ENCODE results near the gene TRIOBP. TPM values are rescaled to one million over a fixed set of nuclear protein-coding genes. Genes with fewer than 3 reads are reported as not detected.

Gene TRIOBP
- polyA plus RNA-seq, 1 donor (not counting 4 experiments of a cell fraction or from before 2014, with no cell fraction given), result 22.2 TPM

GRCh38 chr22:37674248-37674647 is 22.6 kb upstream of the TRIOBP start:
- Histone ChIP-seq H3K79me2 (ENCODE audit: control insufficient read depth, insufficient read depth, low read length) (peaks cover 18% of the 10 kb centered on the region), H3K4me2 (ENCODE audit: control insufficient read depth, extremely low read depth, insufficient read depth, low read depth, low read length) (no peak overlapping the region), H3K9me3 (ENCODE audit: control insufficient read depth, low read depth, low read length) (no peaks in the 10 kb centered on the region), H3K27ac (ENCODE audit: control insufficient read depth, insufficient read depth, low read length) (no peak overlapping the region), H2AFZ (ENCODE audit: control insufficient read depth, low read length) (no peak overlapping the region), H4K20me1 (ENCODE audit: control insufficient read depth, extremely low read depth, insufficient read depth, low read length) (no peaks in the 10 kb centered on the region), H3K36me3 (ENCODE audit: control insufficient read depth in 2 of 2, extremely low read depth in 1 of 2, insufficient read depth in 2 of 2, low read length in 2 of 2) (no peaks in the 10 kb centered on the region), H3K9ac (ENCODE audit: control insufficient read depth, extremely low read depth, insufficient read depth, low read length) (no peak overlapping the region), H3K4me1 (ENCODE audit: control insufficient read depth, extremely low read depth, insufficient read depth, low read length) (peaks cover 25% of the 10 kb centered on the region), H3K4me3 (ENCODE audit: control insufficient read depth in 2 of 3, extremely low read depth in 1 of 3, insufficient read depth in 2 of 3, low read depth in 1 of 3, low read length in 3 of 3) (no peak overlapping the region), H3K27me3 (ENCODE audit: control insufficient read depth, extremely low read depth, insufficient read depth, low read length) (no peaks in the 10 kb centered on the region), H3K9me1 (ENCODE audit: control insufficient read depth, extremely low read depth, insufficient read depth, low read length) (no peaks in the 10 kb centered on the region)
- dilution Hi-C loops (cut with MboI; ENCODE audit: extremely low pct_ligation_motif_present, low sequenced_read_pairs), result no loop called here
- DNase-seq (ENCODE audit: low read depth, low spot score), result no peak
- no peak for FAIRE-seq
- TF ChIP-seq CTCF (optimal IDR thresholded peaks at IDR 0.05 in 1 of 3, IDR thresholded peaks at IDR 0.05 in 1 of 3, conservative IDR thresholded peaks at IDR 0.05 in 1 of 3; ENCODE audit: extremely low read depth in 1 of 3, insufficient read depth in 2 of 3, low read length in 3 of 3) (no peak), EZH2 (IDR thresholded peaks at IDR 0.05; ENCODE audit: low read length) (no peak)

- H3K27me3 ChIP-seq (ENCODE audit: control insufficient read depth, extremely low read depth, insufficient read depth, low read length), result no peaks in the 10 kb centered on the region
- FAIRE-seq (peak; percentile 56), DNase-seq (ENCODE audit: low read depth, low spot score) (peak; percentile 59)
- peak within 1 kb of the TSS; percentile 83 for H3K9ac ChIP-seq (ENCODE audit: control insufficient read depth, extremely low read depth, insufficient read depth, low read length)
- H3K79me2 ChIP-seq (ENCODE audit: control insufficient read depth, insufficient read depth, low read length), result peaks cover 18% of the 10 kb centered on the region
- H3K9me1 ChIP-seq (ENCODE audit: control insufficient read depth, extremely low read depth, insufficient read depth, low read length), result no peaks in the 10 kb centered on the region
- peak within 1 kb of the TSS; percentile 80 for H3K27ac ChIP-seq (ENCODE audit: control insufficient read depth, insufficient read depth, low read length)
- H3K9me3 ChIP-seq (ENCODE audit: control insufficient read depth, low read depth, low read length), result no peaks in the 10 kb centered on the region
- peak within 1 kb of the TSS; percentile 62 to 90 (median 69) for H3K4me3 ChIP-seq (ENCODE audit: control insufficient read depth in 2 of 3, extremely low read depth in 1 of 3, insufficient read depth in 2 of 3, low read depth in 1 of 3, low read length in 3 of 3)
- peak in 1 of 3 experiments; percentile 16 for TF ChIP-seq CTCF (optimal IDR thresholded peaks at IDR 0.05 in 1 of 3, IDR thresholded peaks at IDR 0.05 in 1 of 3, conservative IDR thresholded peaks at IDR 0.05 in 1 of 3; ENCODE audit: extremely low read depth in 1 of 3, insufficient read depth in 2 of 3, low read length in 3 of 3)
- no peak for TF ChIP-seq EZH2 (IDR thresholded peaks at IDR 0.05; ENCODE audit: low read length)
- H4K20me1 ChIP-seq (ENCODE audit: control insufficient read depth, extremely low read depth, insufficient read depth, low read length), result peaks cover 7% of the 10 kb centered on the region
- peak within 1 kb of the TSS; percentile 89 for H3K4me2 ChIP-seq (ENCODE audit: control insufficient read depth, extremely low read depth, insufficient read depth, low read depth, low read length)
- H2AFZ ChIP-seq (ENCODE audit: control insufficient read depth, low read length), result peak within 1 kb of the TSS; percentile 43
- H3K36me3 ChIP-seq (ENCODE audit: control insufficient read depth in 2 of 2, extremely low read depth in 1 of 2, insufficient read depth in 2 of 2, low read length in 2 of 2), result peaks cover 0 to 4% of the 10 kb centered on the region in 2 experiments
- H3K4me1 ChIP-seq (ENCODE audit: control insufficient read depth, extremely low read depth, insufficient read depth, low read length), result peaks cover 25% of the 10 kb centered on the region
- dilution Hi-C loops (cut with MboI; ENCODE audit: extremely low pct_ligation_motif_present, low sequenced_read_pairs), result no loop called here
These were observed 21.6 kb upstream of the TRIOBP start, which contains the start of gene LGALS1 for GRCh38 chr22:37674951-37675929. Gene LGALS1, plus strand, starts transcription at chr22:37675636. Its CDS starts 67 bp downstream, at chr22:37675703.
